SK-N-SH (cell line): ENCODE data around the gene C6orf89.

Experiments
- GABPA ChIP-seq: IDR thresholded peaks from 2 replicates; pipeline ENCODE4 v1.4.0; 2012; ENCODE audit warnings: low read depth, mild to moderate bottlenecking
- NRF1 ChIP-seq: IDR thresholded peaks from 2 replicates; pipeline ENCODE4 v1.6.1; 2012; ENCODE audit warnings: low read depth, mild to moderate bottlenecking, low read length
- RFX5 ChIP-seq: IDR thresholded peaks from 2 replicates; pipeline ENCODE4 v1.6.1; 2012; ENCODE audit warnings: mild to moderate bottlenecking, improper control_type of control experiment, low read length

GRCh38 chr6:36845233-36845632 is 40.5 kb upstream of the C6orf89 start:
- no peak for TF ChIP-seq NRF1
- no peak for TF ChIP-seq RFX5
- no peak for TF ChIP-seq GABPA
